Activated naive CD4-positive, alpha-beta T cell treated with anti-CD3 and anti-CD28 coated beads, Interleukin-2, amount 50 U/mL, for 72 hours (primary cell): ENCODE data around the gene ACTL8. TPM values are rescaled to one million over a fixed set of nuclear protein-coding genes. Genes with fewer than 3 reads are reported as not detected.

Source experiments
- ATAC-seq, 2 donors: fragments of 150-1000 bp; cut with Tn5 transposase; 2 replicates each; pipeline ENCODE4 v1.10.0; 2021; ENCODE audit warnings: mild to moderate bottlenecking in 2 of 2, moderate library complexity in 2 of 2
- DNase-seq, 2 donors: peaks; one replicate each; pipeline ENCODE4 v3.0.0; 2021 to 2022; ENCODE audit warnings: low spot score in 2 of 2
- H3K27ac Mint-ChIP-seq, 2 donors: one replicate each; pipeline ENCODE4 v1.8.0; 2022; ENCODE audit warnings: mild to moderate bottlenecking in 2 of 2, mixed read lengths in 2 of 2
- H3K36me3 Mint-ChIP-seq, 2 donors: one replicate each; pipeline ENCODE4 v1.8.0; 2022; ENCODE audit warnings: mixed read lengths in 2 of 2
- H3K9me3 Mint-ChIP-seq, 2 donors: one replicate each; pipeline ENCODE4 v1.8.0; 2022; ENCODE audit warnings: mixed read lengths in 2 of 2
- total RNA-seq, 2 donors: library from RNA; stranded (reverse); gene quantifications; one replicate each; pipeline ENCODE4 v1.2.3, GENCODE V29; 2022

Gene ACTL8
- total RNA-seq, 2 donors from 2014 or later, result 0.14 TPM; not detected in 1

- ATAC-seq, result no peak
- Mint-ChIP-seq H3K27ac (no peak overlapping the region), H3K9me3 (peaks cover 0 to 4% of the 10 kb centered on the region in 2 donors), H3K36me3 (no peaks in the 10 kb centered on the region)
- DNase-seq, result no peak
These were observed 112.3 kb downstream of the ACTL8 start for GRCh38 chr1:17867470-17867869.

- peaks cover 0 to 4% of the 10 kb centered on the region in 2 donors for H3K9me3 Mint-ChIP-seq
- no peak for DNase-seq
- ATAC-seq, result no peak
- H3K27ac Mint-ChIP-seq, result no peak overlapping the region
- no peaks in the 10 kb centered on the region for H3K36me3 Mint-ChIP-seq
These were observed 114.7 kb downstream of the ACTL8 start for GRCh38 chr1:17869815-17870214.

- ATAC-seq (no peak), DNase-seq (no peak)
- Mint-ChIP-seq H3K27ac (no peak overlapping the region), H3K9me3 (peaks cover 0 to 4% of the 10 kb centered on the region in 2 donors), H3K36me3 (no peaks in the 10 kb centered on the region)
These were observed 115.5 kb downstream of the ACTL8 start for GRCh38 chr1:17870679-17871078.

GRCh38 chr1:17873007-17873675, 118.0 kb downstream of the ACTL8 start:
- H3K27ac Mint-ChIP-seq, result no peak overlapping the region
- H3K9me3 Mint-ChIP-seq, result no peaks in the 10 kb centered on the region
- DNase-seq (no peak), ATAC-seq (no peak)
- no peaks in the 10 kb centered on the region for H3K36me3 Mint-ChIP-seq

- no peak for ATAC-seq
- H3K27ac Mint-ChIP-seq, result no peak overlapping the region
- no peaks in the 10 kb centered on the region for H3K9me3 Mint-ChIP-seq
- H3K36me3 Mint-ChIP-seq, result no peaks in the 10 kb centered on the region
- no peak for DNase-seq
These were observed 119.1 kb downstream of the ACTL8 start for GRCh38 chr1:17874231-17874630.

GRCh38 chr1:17874710-17875109, 119.6 kb downstream of the ACTL8 start:
- no peaks in the 10 kb centered on the region for H3K9me3 Mint-ChIP-seq
- ATAC-seq (no peak), DNase-seq (no peak)
- H3K27ac Mint-ChIP-seq, result no peak overlapping the region
- H3K36me3 Mint-ChIP-seq, result no peaks in the 10 kb centered on the region

GRCh38 chr1:17875171-17875881, 120.2 kb downstream of the ACTL8 start:
- ATAC-seq, result no peak
- no peak for DNase-seq
- H3K9me3 Mint-ChIP-seq, result no peaks in the 10 kb centered on the region
- no peak overlapping the region for H3K27ac Mint-ChIP-seq
- no peaks in the 10 kb centered on the region for H3K36me3 Mint-ChIP-seq

- no peak for DNase-seq
- Mint-ChIP-seq H3K36me3 (no peaks in the 10 kb centered on the region), H3K9me3 (no peaks in the 10 kb centered on the region), H3K27ac (no peak overlapping the region)
- no peak for ATAC-seq
These were observed 120.7 kb downstream of the ACTL8 start for GRCh38 chr1:17875882-17876280.

Other genes starting within 250 kb of the ACTL8 start
- gene ARHGEF10L, start 215.6 kb upstream of the ACTL8 start, total RNA-seq, result not detected